ENCODE measurements around the gene HECW1. TPM values are rescaled to one million over a fixed set of nuclear protein-coding genes. Genes with fewer than 3 reads are reported as not detected.

HECW1 gene
- total and polyA plus RNA-seq, 10 of the 15 experiments (the other 5 are each of a cell fraction or from before 2014, with no cell fraction given) = under 0.01 to 0.31 (median 0.04) TPM; not detected in 3

DNA sequence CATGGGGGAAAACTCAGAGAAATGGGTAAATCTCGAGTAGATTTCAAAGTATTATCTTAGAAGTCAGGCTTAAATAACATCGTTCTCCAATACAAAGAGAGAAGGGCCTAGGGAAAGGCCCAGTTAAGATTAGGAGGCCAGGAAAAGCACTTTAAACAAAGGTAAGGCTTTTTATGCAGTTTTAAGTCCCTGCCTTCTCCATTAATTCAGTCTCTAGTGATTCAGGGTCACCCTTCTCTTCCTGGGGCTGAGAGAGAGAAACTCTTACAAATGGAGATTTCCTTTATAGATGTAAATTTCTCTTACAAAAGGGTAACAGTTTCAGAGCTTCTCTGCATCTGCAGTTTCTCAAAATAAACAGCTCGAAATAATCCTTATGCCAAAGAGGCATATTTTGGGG is 179.3 kb downstream of the HECW1 start (continued):
- TF ChIP-seq FOXM1 (IDR thresholded peaks at IDR 0.05; ENCODE audit: low read depth, low read length) = no peak

DNA sequence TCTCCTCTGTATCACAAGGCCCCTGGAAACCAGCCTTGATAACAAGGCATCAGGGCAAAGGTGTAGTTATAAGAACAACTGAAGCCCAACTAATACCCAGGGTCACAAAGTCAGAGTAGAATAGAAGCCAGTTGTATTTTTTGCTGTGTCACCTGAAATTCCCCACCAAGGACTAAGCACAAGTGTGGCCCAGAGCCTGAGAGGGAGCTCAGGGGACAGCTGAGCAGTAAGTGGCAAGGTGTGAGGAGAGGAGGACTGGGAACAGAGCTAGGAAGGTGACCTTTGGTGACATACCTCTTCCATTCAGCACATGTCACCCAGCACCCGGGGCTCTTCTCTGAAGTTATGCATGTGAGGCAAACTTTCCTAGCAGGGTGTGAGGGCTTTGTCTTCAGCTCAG is 179.9 kb downstream of the HECW1 start:
- H3K9ac ChIP-seq (ENCODE audit: control insufficient read depth, insufficient read depth, low read length) = no peak overlapping the region
- SMC1A ChIA-PET (ENCODE audit: uncharacterized antibody, unreplicated experiment) = interaction anchor here (0.6 to 1.2 kb wide), 2 partner anchors 9 to 14 kb away, joined by 3 to 4 read pairs; no protein-coding TSS in a partner anchor
- H3K36me3 ChIP-seq (ENCODE audit: control insufficient read depth in 2 of 2, insufficient read depth in 2 of 2, low read length in 1 of 2) = no peaks in the 10 kb centered on the region
- no peaks in the 10 kb centered on the region for H3K27me3 ChIP-seq (replicated peaks in 1 of 2; ENCODE audit: control insufficient read depth in 2 of 2, insufficient read depth in 2 of 2, low read length in 1 of 2)
- no peaks in the 10 kb centered on the region for H4K20me1 ChIP-seq (ENCODE audit: control insufficient read depth, insufficient read depth)
- no peak for FAIRE-seq
- in situ Hi-C loops (cut with MboI) = no loop called here
- RAD21 ChIA-PET (ENCODE audit: unreplicated experiment) = no interaction called here
- BruUV-seq (replicated peaks) = no TSS peak
- H3K79me2 ChIP-seq (ENCODE audit: control insufficient read depth, insufficient read depth, low read length) = no peaks in the 10 kb centered on the region
- H3K4me1 ChIP-seq (ENCODE audit: control insufficient read depth, insufficient read depth, low read length) = no peaks in the 10 kb centered on the region
- WGBS (ENCODE audit: insufficient coverage, insufficient replicate concordance, low lambda C conversion rate, missing lambda C conversion rate) = 25% methylated on average over 1 of the region's 1 CpG
- POLR2A ChIA-PET = interaction anchor here (0.6 kb wide), 1 partner anchor 448 kb away, joined by 5 read pairs; no protein-coding TSS in a partner anchor
- H3K4me3 ChIP-seq = no peak overlapping the region
- TF ChIP-seq PAX8 (IDR thresholded peaks at IDR 0.05) = no peak
- TF ChIP-seq, protein P1, sequence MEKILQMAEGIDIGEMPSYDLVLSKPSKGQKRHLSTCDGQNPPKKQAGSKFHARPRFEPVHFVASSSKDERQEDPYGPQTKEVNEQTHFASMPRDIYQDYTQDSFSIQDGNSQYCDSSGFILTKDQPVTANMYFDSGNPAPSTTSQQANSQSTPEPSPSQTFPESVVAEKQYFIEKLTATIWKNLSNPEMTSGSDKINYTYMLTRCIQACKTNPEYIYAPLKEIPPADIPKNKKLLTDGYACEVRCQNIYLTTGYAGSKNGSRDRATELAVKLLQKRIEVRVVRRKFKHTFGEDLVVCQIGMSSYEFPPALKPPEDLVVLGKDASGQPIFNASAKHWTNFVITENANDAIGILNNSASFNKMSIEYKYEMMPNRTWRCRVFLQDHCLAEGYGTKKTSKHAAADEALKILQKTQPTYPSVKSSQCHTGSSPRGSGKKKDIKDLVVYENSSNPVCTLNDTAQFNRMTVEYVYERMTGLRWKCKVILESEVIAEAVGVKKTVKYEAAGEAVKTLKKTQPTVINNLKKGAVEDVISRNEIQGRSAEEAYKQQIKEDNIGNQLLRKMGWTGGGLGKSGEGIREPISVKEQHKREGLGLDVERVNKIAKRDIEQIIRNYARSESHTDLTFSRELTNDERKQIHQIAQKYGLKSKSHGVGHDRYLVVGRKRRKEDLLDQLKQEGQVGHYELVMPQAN (conservative IDR thresholded peaks at IDR 0.05) = no peak
- TF ChIP-seq SMARCA5 (IDR thresholded peaks at IDR 0.05) = no peak
- TF ChIP-seq YBX1 (IDR thresholded peaks at IDR 0.05) = no peak
- TF ChIP-seq ZNF274 (IDR thresholded peaks at IDR 0.05; ENCODE audit: insufficient read depth, insufficient read length) = no peak
- no peak for TF ChIP-seq CHD2 (IDR thresholded peaks at IDR 0.05; ENCODE audit: borderline replicate concordance, low read depth, low read length)
- TF ChIP-seq SP1 (IDR thresholded peaks at IDR 0.05; ENCODE audit: low read depth, low read length) = no peak
- TF ChIP-seq STAT3 (IDR thresholded peaks at IDR 0.05; ENCODE audit: low read depth, low read length) = no peak
- TF ChIP-seq, protein P2, sequence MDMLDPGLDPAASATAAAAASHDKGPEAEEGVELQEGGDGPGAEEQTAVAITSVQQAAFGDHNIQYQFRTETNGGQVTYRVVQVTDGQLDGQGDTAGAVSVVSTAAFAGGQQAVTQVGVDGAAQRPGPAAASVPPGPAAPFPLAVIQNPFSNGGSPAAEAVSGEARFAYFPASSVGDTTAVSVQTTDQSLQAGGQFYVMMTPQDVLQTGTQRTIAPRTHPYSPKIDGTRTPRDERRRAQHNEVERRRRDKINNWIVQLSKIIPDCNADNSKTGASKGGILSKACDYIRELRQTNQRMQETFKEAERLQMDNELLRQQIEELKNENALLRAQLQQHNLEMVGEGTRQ (IDR thresholded peaks at IDR 0.05; ENCODE audit: borderline replicate concordance, low read depth, low read length) = no peak
- no peak for TF ChIP-seq BACH1 (IDR thresholded peaks at IDR 0.05; ENCODE audit: borderline replicate concordance)
- no peak for TF ChIP-seq RELA (IDR thresholded peaks at IDR 0.05; ENCODE audit: borderline replicate concordance, partially characterized antibody)
- H3K4me2 ChIP-seq (ENCODE audit: control insufficient read depth, insufficient read depth) = no peak overlapping the region
- no peak overlapping the region for H2AFZ ChIP-seq (ENCODE audit: control insufficient read depth, low read depth, low read length)
- peaks cover 5% of the 10 kb centered on the region; the same call in 2 of the 3 replicates for H3K9me3 ChIP-seq (replicated peaks; ENCODE audit: control insufficient read depth, insufficient read depth, low read length)
- ATAC-seq = no peak
- DNase-seq (ENCODE audit: low read depth, low spot score) = no peak
- CTCF ChIA-PET = interaction anchor here (0.9 to 1.3 kb wide), 2 partner anchors 31 to 148 kb away, joined by 3 to 4 read pairs; no protein-coding TSS in a partner anchor
- no peak overlapping the region for H3K27ac ChIP-seq (ENCODE audit: control insufficient read depth, insufficient read depth)
- intact Hi-C loops (cut with micrococcal nuclease; ENCODE audit: unreplicated experiment) = no loop called here

All from GM12878 (cell line).